ENCODE measurements around the gene AIFM3.
"Not testable (repeated sequence)": the region's sequence is repeated elsewhere in the genome, so short reads cannot be mapped to it uniquely, and the experiment has no call there.

Gene AIFM3

GRCh38 chr22:20966883-20967696 lies at the start of gene AIFM3:
Gene AIFM3, plus strand, starts transcription at chr22:20967255. Its CDS starts 690 bp downstream, at chr22:20967945.
- in situ Hi-C loops (cut with HindIII; ENCODE audit: low sequenced_read_pairs), result no loop called here

DNA sequence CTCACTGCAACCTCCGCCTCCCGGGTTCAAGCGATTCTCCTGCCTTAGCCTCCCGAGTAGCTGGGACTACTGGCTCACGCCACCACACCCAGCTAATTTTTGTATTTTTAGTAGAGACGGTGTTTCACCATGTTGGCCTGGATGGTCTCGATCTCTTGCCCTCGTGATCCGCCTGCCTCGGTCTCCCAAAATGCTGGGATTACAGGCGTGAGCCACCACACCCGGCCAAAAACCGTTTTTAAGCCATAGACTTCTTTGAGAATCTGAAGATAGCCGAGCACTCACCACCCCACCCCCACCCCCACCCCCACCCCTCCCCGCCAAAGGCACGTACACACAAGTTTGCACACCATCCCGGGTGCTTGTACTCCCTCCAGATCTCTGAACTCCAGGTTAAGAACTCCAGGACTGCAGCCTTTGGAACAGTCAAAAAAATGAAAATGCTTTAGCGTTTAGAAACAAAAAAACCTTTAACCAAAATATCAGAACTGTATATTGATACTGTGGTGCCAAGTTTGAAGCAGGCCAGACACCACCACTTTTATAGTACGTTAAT lies 48.3 kb upstream of the AIFM3 start:
- in situ Hi-C loops (cut with HindIII; ENCODE audit: low sequenced_read_pairs), result no loop called here

DNA sequence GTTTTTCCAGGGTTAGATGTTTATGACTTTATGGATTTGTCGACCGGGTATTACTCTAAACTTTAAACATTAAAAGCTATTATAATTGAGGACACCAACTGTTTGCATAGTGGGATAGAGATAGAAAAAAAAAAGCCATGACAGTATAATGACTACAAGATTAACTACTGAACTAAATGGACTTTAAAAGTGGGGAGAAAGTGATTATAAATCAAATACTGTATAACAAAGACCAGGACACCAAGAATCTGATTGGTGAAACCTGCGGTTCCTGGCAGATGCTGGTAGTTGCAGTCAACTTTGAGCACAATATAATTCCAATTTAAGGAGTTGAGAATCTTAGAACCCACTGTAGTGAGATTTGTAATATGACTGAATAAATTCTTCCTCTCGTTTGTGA lies 47.3 kb upstream of the AIFM3 start:
- in situ Hi-C loops (cut with HindIII; ENCODE audit: low sequenced_read_pairs), result no loop called here

GRCh38 chr22:20920881-20921203 lies 46.2 kb upstream of the AIFM3 start:
- in situ Hi-C loops (cut with HindIII; ENCODE audit: low sequenced_read_pairs), result no loop called here

GRCh38 chr22:20922141-20922751 lies 44.8 kb upstream of the AIFM3 start:
- in situ Hi-C loops (cut with HindIII; ENCODE audit: low sequenced_read_pairs), result no loop called here

- in situ Hi-C loops (cut with HindIII; ENCODE audit: low sequenced_read_pairs), result no loop called here
Measured at GRCh38 chr22:20926243-20926642, 40.8 kb upstream of the AIFM3 start.

DNA sequence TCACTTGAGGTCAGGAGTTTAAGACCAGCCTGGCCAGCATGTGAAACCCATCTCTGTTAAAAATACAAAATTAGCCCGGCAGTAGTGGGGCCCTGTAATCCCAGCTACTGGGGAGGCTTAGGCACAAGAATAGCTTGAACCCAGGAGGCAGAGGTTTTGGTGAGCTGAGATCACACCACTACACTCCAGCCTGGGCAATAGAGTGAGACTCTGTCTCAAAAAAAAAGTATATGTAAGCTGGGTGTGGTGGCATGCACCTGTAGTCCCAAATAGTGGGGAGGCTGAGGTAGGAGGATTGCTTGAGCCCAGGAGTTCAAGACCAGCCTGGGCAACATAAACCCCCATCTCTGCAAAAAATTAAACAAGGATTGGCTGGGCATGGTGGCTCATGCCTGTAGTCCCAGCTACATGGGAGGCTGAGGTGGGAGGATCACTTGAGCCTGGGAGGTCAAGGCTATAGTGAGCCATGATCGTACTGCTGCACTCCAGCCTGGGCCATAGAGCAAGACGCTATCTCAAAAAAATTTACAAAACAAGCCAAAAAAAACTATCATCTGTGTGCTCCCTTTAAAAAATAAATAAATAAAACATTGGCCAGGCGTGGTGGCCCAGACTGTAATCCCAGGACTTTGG lies 39.0 kb upstream of the AIFM3 start:
- in situ Hi-C loops (cut with HindIII; ENCODE audit: low sequenced_read_pairs), result no loop called here

DNA sequence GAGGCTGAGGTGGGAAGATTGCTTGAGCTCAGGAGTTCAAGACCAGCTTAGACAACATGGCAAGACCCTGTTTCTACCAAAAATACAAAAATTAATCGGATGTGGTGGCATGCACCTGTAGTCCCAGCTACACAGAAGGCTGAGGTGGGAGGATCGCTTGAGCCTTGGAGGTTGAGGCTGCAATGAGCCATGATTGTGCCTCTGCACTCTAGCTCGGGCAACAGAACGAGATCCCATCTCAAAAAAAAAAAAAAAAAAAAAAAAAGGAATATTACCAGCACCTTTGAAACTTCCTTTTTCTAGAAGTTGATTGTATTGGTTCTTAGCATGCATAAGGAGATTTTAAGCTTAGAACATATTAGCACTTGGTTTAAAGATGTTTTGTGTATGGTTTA lies 38.5 kb upstream of the AIFM3 start:
- in situ Hi-C loops (cut with HindIII; ENCODE audit: low sequenced_read_pairs), result no loop called here

GRCh38 chr22:20930004-20930403 lies 37.1 kb upstream of the AIFM3 start:
- in situ Hi-C loops (cut with HindIII; ENCODE audit: low sequenced_read_pairs), result no loop called here

DNA sequence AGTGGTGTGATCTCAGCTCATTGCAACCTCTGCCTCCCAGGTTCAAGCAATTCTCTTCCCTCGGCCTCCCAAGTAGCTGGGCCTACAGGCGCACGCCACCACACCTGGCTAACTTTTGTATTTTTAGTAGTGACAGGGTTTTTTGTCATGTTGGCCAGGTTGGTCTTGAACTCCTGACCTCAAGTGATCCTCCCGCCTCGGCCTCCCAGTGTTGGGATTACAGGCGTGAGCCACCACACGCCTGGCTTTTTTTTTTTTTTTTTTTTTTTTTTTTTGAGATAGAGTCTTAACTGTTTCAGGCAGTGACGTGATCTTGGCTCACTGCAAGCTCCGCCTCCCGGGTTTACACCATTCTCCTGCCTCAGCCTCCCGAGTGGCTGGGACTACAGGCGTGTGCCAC lies 36.6 kb upstream of the AIFM3 start:
- in situ Hi-C loops (cut with HindIII; ENCODE audit: low sequenced_read_pairs), result not testable (repeated sequence)

DNA sequence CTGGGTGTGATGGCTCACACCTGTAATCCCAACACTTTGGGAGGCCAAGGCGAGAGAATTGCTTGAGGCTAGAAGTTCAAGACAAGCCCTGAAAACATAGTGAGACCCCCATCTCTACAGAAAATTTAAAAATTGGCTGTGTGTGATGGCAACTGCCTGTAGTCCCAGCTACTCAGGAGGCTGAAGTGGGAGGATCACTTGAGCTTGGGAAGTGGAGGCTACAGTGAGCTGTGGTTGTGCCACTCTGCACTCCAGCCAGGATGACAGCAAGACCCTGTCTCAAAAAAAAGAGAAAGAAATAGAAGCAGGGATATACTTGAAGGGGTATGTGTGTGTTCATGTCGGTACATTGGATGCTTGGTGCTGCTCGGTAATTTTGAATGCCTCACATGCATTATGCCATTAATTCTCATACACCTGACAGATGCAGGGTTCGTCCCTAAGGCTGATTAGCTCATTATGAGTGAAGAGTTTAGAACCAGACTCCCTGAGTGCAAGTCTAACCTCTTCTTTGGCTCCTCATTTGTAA lies 35.9 kb upstream of the AIFM3 start:
- in situ Hi-C loops (cut with HindIII; ENCODE audit: low sequenced_read_pairs), result no loop called here

GRCh38 chr22:20933910-20934309 lies 33.1 kb upstream of the AIFM3 start:
- in situ Hi-C loops (cut with HindIII; ENCODE audit: low sequenced_read_pairs), result no loop called here

DNA sequence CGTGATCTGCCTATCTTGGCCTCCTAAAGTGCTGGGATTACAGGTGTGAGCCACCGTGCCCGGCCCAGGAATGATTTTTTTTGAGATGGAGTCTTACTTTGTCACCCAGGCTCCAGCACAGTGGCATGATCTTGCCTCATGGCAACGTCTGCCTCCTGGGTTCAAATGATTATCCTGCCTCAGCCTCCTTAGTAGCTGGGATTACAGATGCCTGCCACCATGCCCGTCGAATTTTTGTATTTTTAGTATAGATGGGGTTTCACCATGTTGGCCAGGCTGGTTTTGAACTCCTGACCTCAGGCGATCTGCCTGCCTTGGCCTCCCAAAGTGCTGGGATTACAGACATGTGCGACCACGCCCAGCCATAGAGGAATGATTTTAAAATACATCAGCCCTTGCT lies 32.0 kb upstream of the AIFM3 start:
- in situ Hi-C loops (cut with HindIII; ENCODE audit: low sequenced_read_pairs), result not testable (repeated sequence)

DNA sequence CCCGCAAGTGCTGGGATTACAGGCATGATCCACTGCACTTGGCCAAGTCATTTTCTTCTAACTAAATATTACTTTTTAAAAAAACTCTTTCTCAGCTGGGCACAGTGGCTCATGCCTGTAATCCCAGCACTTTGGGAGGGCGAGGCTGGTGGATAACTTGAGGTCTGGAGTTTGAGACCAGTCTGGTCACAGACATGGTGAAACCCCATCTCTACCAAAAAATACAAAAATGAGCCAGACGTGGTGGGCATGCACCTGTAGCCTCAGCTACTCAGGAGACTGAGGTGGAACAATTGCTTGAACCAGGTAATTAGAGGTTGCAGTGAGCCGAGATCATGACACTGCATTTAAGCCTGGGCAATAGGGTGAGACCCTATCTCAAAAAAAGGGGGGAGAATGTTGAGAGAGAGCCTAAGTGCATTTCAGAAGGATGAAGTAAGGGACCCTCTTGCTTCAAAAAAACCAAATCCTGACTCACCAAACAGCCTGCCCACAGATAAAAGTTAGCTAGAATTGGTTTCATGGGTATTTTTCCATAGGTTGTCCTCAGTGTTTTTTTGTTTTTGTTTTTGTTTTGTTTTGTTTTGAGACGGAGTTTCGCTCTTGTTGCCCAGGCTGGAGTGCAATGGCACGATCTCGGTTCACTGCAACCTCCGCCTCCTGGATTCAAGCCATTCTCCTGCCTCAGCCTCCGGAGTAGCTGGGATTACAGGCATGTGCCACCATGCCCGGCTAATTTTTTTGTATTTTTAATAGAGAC lies 31.1 kb upstream of the AIFM3 start:
- in situ Hi-C loops (cut with HindIII; ENCODE audit: low sequenced_read_pairs), result not testable (repeated sequence)

GRCh38 chr22:20937031-20937793 lies 29.8 kb upstream of the AIFM3 start:
- in situ Hi-C loops (cut with HindIII; ENCODE audit: low sequenced_read_pairs), result no loop called here

DNA sequence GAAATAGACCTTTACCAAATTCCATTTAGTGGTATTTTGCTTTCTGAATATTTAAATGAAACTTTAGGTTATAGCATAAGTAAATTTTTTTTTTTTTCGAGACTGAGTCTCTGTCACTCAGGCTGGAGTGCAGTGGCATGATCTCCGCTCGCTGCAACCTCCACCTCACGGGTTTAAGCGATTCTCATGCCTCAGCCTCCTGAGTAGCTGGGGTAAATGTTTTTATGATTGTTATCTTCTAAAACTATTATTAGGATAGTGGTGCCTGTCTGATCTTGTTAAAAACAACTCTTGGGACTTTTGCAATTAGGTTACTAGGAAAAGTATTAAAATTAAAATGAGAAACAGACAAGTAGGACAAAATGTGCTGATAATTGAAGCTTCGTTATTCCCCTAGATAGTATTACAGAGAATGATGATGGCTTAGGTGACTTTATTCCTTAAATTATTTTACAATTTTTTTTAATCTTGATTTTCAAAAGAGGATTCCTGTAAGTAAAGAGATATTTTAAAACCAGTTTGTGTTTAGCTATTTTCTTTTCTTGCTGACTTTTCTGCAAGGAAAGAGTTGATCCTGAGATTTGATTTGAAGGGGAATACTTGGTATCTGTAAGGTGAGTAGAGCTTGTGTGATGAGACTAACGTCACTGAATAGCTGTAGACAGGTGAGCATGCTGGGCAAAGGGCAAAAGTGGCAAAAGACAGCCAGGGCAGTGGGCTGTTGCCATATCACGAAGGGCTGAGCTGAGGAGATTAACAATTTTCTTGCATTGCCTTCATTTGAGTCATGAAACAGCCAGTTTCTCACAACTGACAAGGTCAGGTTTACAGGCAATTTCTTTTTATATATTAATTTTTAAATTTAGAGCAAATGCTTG lies 29.0 kb upstream of the AIFM3 start:
- in situ Hi-C loops (cut with HindIII; ENCODE audit: low sequenced_read_pairs), result no loop called here

DNA sequence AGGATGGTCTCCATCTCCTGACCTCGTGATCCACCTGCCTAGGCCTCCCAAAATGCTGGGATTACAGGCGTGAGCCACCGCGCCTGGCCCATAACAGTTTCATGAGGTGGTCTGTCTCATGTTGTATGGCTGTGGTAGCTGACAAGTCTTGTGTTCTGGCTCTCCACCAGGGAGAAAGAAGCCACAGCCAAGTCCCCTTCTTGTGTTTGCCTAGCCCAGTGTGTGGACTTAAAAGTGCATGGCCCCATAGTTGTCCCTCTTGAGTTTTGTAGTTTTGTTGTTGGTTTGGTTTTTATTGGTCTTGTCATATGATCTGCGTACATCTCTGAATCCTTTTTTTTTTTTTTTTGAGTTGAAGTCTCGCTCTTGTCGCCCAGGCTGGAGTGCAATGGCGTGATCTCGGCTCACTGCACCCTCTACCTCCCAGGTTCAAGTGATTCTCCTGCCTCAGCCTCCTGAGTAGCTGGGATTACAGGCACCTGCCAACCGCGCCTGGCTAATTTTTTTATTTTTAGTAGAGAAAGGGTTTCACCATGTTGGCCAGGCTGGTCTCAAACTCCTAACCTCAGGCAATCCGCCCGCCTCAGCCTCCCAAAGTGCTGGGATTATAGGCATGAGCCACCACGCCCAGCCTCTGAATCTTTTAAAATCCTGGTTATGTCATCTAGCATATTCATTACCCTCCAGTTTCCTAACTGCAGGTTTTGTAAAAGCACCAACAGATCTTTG lies 27.4 kb upstream of the AIFM3 start:
- in situ Hi-C loops (cut with HindIII; ENCODE audit: low sequenced_read_pairs), result not testable (repeated sequence)

GRCh38 chr22:20940186-20940651 lies 26.8 kb upstream of the AIFM3 start:
- in situ Hi-C loops (cut with HindIII; ENCODE audit: low sequenced_read_pairs), result no loop called here

Measured in endothelial cell of hepatic sinusoid (primary cell).